T-helper 9 cell (primary cell): Measurements from ENCODE around the gene CPNE6.

ENCODE experiments used
- DNase-seq: peaks from one replicate; pipeline ENCODE4 v3.0.0-alpha.2; 2020

CPNE6 gene

DNA sequence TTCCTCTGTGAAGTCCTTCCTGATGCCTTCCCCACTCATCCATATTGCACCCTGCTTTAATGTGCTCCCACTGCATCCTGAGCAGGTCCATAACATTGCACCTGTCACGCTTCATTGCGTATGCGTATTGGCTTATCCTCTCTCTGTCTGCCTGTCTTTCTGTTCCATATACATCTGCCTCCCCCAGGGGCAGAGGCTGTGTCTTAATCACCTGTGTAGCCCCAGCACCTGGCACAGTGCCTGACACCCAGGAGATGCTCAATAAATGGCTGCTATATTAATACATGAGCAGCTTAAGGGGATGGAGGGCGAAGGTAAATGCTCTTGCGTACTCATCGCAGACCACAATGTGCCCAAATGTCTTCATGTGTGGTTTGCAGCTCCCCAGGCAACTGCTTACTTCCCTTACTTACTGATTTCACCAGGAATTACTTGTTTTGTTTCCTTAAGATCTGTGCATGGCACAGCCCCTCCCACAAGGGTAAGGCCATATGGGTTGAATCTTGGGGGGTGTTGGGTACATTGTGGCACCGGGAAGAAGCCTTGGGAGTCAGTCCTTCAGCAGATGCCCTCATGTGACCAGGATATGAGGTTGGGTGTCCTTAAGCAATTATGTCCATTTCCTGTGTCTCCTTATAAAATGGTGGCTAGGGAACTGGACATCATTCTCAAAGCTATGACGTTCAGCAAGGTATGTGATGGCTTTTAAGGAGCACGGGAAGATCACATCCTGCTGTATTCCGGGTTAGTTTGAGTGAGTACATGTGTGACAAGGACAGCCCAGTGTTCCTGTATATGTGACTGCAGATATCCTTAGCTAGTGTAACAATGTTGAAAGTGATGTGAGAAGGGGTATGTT is 848 bp upstream of the CPNE6 start:
- no peak for DNase-seq

DNA sequence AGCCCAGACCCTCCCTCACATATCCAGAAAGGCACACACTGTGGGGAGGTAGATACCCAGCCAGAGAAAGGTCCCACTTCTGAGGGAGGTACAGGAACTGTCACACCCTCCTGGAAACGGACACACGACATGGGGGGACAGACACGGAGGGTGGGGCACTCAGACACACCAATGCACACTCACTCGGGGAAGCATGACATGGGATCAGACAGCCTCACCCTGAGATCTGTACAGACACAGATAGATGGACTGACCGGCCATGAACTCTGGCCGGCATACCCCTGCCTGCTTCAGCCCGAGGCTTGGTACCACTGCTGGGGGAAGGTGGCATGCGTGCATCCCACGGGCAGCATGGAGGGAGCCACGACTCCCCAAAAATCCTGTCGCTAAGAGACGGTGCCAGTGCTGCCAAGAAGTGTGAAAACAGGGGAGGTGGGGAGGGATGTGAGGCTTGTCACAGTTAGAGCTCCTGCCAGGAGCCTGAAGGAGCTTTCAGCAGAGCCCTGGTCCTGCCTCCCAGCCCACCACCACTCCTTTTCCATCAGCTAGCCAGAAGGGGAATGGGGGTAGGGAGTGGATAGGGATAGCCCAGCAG is 571 bp downstream of the CPNE6 start:
- DNase-seq: no peak

DNA sequence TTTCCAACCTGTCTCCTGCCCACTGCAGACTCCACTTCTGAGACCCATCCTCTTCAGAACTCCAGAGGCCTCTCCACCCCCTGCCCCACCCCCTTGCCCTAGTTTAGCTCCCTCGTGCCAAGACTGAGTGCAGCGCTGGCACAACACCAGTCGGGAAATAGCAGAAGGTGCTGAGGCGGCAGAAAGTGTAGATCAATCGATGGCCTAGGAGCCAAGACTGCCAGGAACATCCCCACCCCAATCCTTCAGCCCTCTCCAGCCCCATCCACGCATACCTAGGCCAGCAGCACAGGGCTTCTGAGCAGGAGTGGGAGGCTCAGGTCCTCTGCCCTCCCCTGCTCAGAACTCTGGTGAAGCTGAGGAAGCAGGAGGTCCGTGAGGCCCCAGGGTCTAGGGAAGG is 1.1 kb downstream of the CPNE6 start:
- DNase-seq: no peak

DNA sequence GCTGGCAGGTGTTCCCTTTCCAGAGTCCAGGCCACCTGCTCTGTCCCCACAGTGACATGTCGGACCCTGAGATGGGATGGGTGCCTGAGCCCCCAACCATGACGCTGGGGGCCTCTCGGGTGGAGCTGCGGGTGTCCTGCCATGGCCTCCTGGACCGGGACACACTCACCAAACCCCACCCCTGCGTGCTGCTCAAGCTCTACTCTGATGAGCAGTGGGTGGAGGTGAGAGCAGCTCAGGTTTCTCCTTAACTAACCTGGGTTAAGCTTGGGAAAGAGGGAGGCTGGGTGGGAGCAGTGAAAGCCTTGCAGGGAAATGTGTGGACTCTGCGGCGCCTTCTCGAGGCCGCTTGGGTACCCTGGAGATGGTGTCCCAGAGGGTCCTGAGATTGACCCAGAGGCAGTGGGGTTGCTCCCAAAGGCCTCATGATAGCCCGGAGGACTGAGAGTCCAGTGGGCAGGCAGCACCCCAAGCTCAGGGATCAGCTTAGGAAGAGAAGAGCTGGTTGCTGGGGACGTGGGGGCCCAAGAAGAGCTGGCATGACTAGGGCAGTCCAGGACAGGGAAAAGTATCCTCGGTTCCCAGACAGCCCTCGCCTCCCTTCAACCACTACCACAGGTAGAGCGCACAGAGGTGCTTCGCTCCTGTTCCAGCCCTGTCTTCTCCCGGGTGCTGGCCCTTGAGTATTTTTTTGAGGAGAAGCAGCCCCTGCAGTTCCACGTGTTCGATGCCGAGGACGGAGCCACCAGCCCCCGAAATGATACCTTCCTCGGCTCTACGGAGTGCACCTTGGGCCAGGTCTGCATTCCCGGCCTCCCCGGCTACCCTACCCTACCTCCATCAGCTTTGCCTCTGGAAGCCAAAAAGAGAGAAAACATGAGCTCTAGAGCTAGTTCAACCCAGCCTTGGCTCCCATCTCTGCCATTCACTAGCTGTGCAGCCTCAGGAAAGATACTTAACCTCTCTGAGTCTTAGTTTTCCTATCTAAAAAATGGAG is 1.8 kb downstream of the CPNE6 start:
- DNase-seq: no peak

DNA sequence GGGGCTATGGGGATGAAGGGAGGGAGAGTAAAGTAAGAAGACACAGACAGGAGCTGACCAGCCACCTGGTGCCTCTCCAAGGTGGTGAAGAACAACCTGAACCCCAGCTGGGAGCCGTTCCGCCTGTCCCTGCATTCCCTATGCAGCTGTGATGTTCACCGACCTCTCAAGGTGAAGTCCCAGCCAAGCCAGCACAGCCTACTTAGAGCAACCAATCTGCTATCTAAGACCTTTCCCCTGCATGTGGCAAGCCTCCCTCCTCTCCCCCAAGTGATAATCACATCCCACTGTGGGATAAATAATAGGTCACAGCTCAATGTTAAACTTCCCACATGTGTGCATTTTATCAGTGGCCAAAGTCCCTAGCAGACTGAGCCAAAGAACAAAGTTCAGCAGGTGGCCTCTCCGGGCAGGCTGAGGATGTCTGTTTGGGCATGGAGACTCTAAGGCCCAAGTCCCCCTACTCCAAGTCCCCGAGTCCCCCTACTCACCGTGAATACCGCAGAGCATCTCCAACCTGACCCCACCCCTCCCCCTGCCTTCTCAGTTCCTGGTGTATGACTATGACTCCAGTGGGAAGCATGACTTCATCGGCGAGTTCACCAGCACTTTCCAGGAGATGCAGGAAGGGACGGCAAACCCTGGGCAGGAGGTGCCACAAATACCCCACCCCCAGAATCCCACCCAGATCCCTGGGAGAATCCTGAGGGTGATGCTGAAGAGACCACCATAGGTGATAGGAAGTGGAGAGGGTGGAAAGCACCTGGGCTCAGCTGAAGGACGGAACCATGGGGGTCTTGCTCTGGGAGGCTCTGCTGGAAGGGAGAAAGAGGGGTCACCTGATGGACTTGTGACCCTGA is 3.5 kb downstream of the CPNE6 start:
- DNase-seq: no peak

DNA sequence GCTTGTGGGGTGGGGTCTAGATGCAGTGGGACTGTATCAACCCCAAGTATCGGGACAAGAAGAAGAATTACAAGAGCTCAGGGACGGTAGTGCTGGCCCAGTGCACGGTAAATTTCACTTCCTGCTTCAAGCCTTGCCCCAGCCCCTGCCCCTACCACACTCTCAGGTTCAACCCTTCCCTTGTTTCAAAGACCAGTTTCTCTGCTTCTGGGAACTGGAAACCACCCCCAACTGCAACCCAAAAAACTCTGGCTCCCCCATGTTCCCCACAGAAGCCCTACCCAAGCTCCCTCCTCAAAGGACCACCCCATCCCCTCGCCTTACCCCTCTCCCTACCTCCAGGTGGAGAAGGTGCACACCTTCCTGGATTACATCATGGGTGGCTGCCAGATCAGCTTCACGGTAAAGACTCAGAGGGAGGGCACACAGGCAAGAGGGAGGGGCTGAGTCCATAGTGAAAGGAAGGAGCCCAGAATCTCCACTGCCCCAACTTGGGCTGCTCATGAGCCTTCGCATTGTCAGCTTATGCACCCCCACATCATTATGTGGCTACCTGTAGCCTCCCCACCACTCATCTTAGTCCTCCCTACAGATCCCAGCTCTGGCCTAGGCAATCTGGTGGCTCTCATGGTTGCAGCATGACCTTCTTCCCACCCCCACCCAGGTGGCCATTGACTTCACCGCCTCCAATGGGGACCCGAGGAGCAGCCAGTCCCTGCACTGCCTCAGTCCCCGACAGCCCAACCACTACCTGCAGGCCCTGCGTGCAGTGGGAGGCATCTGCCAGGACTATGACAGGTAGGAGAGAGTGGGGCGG is 4.3 kb downstream of the CPNE6 start:
- DNase-seq: no peak

DNA sequence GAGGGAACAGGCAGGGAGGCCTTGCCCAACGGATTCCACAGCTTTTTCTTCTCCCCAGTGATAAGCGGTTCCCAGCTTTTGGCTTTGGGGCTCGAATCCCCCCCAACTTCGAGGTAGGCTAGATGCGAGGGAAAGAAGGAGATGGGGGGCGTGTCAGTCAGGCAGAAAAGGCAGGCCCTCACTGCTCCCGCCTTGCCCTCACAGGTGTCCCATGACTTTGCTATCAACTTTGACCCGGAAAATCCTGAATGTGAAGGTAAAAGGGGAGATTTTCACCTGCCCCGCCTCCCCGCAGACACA is 4.9 kb downstream of the CPNE6 start:
- no peak for DNase-seq

DNA sequence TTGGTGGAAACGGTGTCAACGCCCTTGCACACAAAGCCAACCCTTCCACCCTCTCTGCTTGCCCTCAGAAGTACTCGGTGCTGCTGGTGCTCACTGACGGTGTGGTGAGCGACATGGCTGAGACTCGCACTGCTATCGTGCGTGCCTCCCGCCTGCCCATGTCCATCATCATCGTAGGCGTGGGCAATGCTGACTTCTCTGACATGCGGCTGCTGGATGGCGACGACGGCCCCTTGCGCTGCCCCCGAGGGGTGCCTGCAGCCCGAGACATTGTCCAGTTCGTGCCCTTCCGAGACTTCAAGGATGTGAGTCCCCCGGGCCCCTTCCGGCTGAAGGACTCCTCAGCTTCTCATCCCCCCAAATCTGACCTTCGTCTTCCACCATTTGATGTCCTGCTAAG is 5.7 kb downstream of the CPNE6 start:
- DNase-seq: no peak

DNA sequence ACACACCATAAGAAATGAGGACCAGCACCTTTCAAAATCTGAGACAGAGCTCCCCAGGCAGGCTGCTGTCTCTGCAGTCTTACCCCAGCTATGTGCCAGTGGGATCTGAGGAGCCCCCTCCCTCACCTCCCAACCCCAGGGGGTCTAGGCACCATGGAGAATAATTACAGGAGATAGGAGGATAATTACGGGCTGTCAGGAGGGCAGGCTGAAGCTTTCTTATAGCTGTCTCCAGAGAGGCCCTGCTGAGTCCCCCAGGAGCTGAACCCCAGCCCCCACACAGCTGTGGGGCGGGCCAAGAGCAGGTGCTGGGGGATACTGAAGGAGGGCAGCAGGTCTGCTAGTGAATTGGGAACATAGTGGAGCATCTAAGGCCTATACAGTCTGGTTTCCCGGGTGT is 6.8 kb downstream of the CPNE6 start:
- no peak for DNase-seq

DNA sequence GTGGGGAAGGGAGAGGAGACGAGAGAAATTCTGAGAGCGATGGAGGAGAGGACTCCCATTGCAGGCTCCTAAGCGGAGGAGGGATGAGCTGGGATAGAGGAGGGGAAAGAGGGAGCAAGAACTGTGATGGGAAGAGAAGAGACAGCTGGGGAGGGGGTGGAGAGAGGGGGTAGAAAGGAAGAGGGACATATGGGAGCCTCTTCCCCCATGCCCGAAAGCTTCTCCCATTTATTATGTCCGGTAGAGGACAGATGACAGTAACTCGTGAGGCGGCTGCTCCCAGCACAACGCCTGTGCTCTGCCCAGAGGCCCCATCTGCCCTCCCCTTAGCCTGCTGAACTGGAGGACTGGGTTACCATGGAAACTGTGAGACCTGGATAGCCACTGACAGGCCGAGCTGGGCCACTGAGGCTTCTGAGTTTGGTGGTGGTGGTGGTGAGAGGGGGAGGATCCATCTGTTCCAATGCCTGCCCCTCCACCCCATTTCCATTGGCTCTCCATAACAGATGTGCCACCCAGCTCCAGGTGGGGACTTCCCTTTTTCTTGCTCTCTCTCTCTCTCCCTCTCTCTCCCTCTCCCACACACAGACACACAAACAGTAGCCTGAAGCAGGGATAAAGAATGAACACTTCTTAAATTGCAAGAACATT is 8.3 kb downstream of the CPNE6 start:
- DNase-seq: no peak

DNA sequence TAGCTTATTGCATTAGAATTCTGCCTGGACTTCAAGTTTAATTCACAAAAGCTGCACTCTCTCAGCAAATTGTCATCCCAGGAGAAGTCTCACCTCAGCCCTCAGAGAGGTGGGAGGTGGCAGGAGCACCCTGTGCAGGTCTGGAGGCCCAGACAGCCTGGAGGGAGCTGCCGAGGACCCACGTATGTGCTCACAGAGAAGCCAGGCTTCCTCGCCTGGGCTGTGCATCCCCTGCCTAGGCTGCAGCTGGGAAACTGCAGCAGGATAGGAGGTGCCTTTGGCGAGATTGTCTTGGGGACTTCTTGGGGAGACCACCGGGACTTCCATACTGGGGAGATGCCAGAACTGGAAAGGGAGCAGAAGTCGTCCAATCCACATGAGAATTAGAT is 8.8 kb downstream of the CPNE6 start:
- no peak for DNase-seq

DNA sequence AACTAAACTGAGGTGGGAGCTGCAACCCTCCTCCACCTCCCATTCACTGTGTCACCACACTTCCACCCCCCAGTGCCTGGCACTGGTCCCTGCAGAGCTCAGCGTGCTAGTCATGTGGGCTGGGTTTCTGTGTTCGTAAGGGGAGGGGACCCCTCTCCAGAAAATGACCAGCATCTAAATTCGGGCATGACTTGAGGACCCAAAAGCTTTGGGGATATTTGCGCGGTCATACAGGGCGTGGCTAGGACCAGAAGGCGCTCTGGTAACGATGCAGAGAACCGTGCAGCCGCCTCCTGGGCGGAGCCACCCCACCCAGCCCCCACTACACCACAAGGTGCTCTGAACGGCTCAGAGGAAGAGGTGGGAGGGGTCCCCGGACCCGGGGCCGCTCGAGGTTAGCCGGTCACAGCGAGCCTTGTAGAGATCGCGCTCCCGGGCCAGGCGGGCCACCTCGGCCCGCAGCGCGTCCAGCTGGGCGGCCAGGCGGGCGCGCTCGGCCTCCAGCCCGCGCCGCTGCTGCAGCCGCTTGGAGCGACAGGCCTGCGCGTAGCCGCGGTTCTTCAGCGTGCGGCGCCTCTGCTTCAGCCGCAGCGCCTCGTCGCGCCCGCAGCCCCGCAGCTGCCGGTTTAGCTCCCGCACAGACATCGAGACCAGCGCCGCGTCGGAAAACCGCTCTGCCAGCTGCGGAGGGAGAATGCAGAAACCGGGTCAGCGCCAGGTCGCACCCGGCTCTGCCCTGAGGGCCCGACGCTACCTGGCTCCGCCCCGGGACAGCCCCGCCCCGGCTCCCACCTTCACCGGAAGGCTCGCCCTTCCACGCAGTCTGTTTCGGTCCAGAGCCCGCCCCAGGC is 9.8 kb downstream of the CPNE6 start:
- DNase-seq: peak; percentile 48

DNA sequence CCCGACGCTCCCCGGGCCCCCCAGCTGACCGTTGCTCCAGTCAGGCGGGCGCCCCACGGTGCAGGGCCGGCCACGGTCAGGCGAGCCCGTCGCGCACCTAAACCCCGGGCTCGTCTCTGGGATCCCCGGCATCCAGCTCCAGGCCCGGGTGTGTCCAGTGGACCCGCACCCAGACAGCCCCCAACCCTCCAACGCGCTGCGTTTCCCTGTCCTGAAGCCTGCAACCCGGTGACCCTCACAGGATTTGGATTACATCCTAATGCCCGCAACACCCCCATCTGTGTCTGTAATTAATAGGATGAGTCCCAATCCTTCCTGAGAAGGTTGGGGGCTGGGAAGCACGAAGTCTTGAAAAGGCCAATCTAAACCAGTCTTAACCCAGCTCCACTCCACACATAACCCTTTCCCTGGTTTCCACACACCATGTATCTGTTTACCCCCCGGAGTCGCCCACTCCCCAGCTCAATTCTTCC is 10.4 kb downstream of the CPNE6 start:
- no peak for DNase-seq

DNA sequence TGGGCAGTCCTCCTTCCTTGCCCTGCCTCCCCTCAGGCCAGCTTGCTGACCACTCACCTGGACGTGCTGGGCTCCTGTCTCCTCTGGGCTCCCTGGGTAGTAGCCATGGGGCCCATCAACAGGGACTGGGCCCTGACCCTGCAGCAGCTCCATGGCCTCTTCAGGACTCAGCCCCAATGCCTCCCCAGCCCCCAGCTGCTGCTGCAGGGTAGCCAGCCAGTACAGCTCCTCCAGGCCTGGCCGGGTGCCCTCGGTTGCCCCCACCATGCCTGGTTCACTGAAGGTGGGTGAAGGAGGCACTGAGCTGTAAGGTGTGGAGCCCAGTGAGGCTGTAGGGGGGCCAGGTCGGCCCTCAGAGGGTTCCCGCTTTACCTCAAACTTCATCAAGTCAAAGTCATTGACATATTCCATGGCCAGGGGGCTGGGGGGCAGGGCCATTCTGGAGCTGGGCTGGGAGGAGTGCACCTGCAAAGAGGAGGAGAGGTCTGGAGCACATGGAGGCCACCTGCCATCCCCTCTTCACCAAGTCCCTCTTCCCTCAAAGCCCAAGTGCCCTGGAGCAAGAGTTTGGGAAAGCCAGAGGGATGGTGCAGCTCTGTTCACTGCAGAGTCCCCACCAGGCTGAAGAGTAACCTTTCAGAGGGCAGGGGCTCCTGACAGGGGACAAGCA is 11.2 kb downstream of the CPNE6 start:
- no peak for DNase-seq

DNA sequence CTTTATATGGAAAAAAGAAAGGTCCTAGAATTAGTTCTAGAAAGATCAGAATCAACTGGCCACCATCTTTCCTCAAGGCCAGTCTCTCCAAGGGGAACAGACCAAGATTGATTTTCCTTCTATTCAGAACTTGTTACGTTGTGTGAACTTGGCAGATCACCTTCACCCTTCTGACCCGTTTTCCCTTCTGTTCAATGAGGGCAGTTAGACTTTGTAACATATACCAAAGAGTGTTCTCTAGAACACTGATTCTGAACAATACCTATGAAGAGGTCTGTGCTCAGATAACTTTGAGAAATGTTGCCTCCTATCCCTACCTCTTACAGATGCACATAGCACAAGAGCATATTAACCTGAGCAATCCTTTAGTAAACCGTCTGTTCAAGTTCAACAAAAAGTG is 12.1 kb downstream of the CPNE6 start:
- DNase-seq: no peak

DNA sequence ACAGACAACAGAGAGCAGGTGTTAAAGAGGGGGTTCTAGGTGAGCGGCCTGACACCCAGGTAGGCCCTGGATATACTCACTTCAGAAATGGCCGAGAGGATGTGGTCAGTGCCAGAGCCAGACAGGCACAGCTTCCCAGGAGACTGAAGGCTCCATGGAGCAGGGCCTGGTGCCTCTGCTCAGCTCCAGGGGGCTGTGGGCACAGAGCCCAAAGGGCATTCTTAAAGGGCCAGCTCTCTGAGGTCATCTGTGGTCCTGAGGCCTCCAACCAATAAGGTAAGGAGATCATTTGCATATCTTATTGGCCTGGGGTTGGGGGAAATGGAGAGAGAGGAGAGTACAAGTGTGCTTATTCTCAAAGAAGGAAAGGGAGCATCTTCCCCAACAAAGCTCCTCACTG is 13.1 kb downstream of the CPNE6 start:
- no peak for DNase-seq

DNA sequence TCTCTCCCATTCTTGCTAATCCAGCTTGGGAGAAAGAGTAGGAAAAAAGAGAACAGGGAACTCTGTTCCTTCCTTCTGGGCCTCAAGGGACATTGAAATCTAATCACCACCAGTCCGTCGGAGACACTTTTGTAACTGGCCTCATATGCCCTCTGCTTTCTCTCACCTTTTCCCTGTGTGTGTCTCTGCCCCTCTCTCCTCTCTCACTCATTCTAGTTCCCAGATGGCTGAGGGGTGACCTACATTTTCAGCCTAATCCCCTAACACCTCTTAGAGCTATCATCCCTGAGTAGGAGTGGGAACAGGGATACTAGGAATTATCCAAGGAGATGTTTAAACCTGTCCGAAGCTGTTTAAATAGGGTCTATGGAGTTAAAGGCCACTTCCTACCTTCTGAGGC is 13.9 kb downstream of the CPNE6 start:
- no peak for DNase-seq

DNA sequence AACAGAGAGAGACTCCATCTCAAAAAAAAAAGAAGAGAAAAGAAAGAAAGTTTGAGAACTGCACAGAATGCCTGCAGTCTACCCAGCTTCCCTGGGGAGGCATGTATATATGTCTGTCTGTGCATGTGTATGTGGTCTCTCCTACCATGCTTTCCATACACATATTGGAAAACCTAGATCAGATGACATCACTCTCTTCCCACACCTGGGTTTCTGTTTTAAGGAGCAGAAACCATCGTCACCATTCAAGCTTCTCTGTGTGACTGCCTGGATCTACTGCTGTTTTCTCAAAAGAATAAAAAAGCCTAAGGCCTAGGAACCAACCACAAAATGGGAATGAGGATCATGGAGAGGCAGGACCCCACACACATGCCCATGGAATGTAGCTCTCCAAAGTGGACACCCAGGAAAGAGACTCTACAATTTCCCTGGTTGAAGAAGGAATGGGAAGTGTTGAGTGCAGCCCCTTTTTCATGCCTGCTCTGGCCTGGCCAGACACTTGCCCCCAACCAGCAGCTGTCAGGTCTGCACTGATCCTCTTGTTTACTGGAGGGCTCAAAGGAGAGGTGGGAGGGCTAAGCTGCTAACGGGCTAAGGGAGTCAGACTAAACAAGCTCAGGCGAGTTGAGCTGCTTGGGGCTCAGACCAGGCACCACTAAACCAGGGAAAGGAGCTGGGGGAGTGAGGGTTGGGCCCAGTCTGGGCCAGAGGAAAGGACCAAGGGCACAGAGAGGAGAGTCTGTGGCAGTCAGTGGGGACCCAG is 15.0 kb downstream of the CPNE6 start:
- no peak for DNase-seq

DNA sequence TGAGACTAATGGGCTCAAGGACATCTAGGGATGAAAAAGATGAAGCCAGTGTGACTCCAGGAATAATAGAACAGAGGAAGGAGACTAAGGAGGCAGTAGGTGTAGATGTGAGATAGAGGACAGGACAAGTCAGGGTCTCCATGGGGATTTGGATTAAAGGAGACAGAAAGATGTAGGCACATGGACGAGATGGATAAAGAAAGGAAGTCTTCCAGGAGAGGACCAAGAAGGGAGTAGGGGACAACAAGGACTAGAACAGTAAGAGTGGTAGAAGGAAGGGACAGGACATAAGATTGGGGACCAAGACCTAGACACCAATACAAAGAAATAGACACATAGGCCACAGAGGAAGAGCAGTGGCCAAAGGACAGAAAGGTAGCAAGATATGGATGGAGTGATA is 15.6 kb downstream of the CPNE6 start:
- no peak for DNase-seq
